Spleen (tissue), 11 donors: ENCODE measurements around the gene AR. TPM values are rescaled to one million over a fixed set of nuclear protein-coding genes. Genes with fewer than 3 reads are reported as not detected.

Experiments used
- DNase-seq: peaks from one replicate; pipeline ENCODE4 v3.0.0-alpha.2; 2020
- H3K27ac ChIP-seq, 8 donors: fragments of 200-600 bp; sonication (generic) in 7 of 8; 1 replicate in 4 of 8; 2 replicates in 4 of 8; pipeline versions ENCODE4 v1.5.0 to v1.8.0; 2016 to 2021; ENCODE audit warnings: inconsistent platforms in 4 of 8, mild to moderate bottlenecking in 4 of 8, moderate library complexity in 1 of 8
- H3K27me3 ChIP-seq, 7 donors: fragments of 200-600 bp; sonication (generic) in 6 of 7; replicated peaks in 1 of 7; 1 replicate in 4 of 7; 2 replicates in 3 of 7; pipeline versions ENCODE4 v1.5.0 to v1.8.0; 2016 to 2021; ENCODE audit warnings: inconsistent platforms in 3 of 7, mild to moderate bottlenecking in 1 of 7
- H3K36me3 ChIP-seq, 6 donors: fragments of 200-600 bp; sonication (generic) in 5 of 6; 1 replicate in 4 of 6; 2 replicates in 2 of 6; pipeline versions ENCODE4 v1.5.0 to v1.8.0; 2016 to 2021; ENCODE audit warnings: inconsistent platforms in 2 of 6
- H3K4me1 ChIP-seq, 6 donors: fragments of 200-600 bp; sonication (generic) in 5 of 6; 1 replicate in 3 of 6; 2 replicates in 3 of 6; pipeline versions ENCODE4 v1.5.0 to v1.8.0; 2016 to 2021; ENCODE audit warnings: inconsistent platforms in 3 of 6
- H3K4me3 ChIP-seq, 8 donors: fragments of 200-600 bp; sonication (generic) in 7 of 8; 1 replicate in 4 of 8; 2 replicates in 4 of 8; pipeline versions ENCODE4 v1.5.0 to v1.8.0; 2016 to 2021; ENCODE audit warnings: inconsistent platforms in 4 of 8, mild to moderate bottlenecking in 4 of 8, moderate library complexity in 2 of 8
- H3K9me3 ChIP-seq, 8 donors: fragments of 200-600 bp; sonication (generic) in 7 of 8; 1 replicate in 4 of 8; 2 replicates in 4 of 8; pipeline versions ENCODE4 v1.5.0 to v1.8.0; 2016 to 2021; ENCODE audit warnings: inconsistent platforms in 4 of 8
- CTCF ChIP-seq, 11 experiments: fragments of 200-600 bp in 7 of 11; fragments of 450-650 bp in 4 of 11; sonication (generic) in 4 of 11; IDR thresholded peaks in 8 of 11; conservative IDR thresholded peaks in 3 of 11; 1 replicate in 7 of 11; 2 replicates in 4 of 11; pipeline versions ENCODE4 v1.4.0 to v1.8.0; 2016 to 2021; ENCODE audit warnings: antibody characterized with exemption in 11 of 11, inconsistent platforms in 4 of 11, mild to moderate bottlenecking in 1 of 11
- POLR2A ChIP-seq, 3 donors: fragments of 450-650 bp; IDR thresholded peaks; one replicate each; pipeline ENCODE4 v1.5.1; 2017; ENCODE audit warnings: antibody characterized with exemption in 3 of 3, mild to moderate bottlenecking in 1 of 3
- POLR2AphosphoS5 ChIP-seq, 3 donors: sonication (generic); formaldehyde crosslinking; IDR thresholded peaks; one replicate each; pipeline ENCODE4 v1.5.1; 2017; ENCODE audit warnings: antibody characterized with exemption in 3 of 3
- WGBS, 5 donors: extraction: QIAGEN DNeasy Blood & Tissue Kit in 3 of 5; methylation state at CpG; one replicate each; pipeline versions ENCODE4 v1.1.5 to v1.1.7; 2013 to 2018; 5-methylcytosine and 5-hydroxymethylcytosine counted together
- intact Hi-C: fragments of 100-400 bp; cut with DNase I; formaldehyde crosslinking; loops from one replicate; pipeline ENCODE4 v1.15.0; 2023; ENCODE audit warnings: low total_unique reads
- polyA plus RNA-seq, 3 donors: library from polyadenylated mRNA; stranded (reverse); fragments of 200-250 nt; gene quantifications; one replicate each; pipeline ENCODE4 v1.2.1, GENCODE V29; 2013
- total RNA-seq, 7 donors: library from RNA; depleted of rRNA in 3 of 7; stranded (reverse); fragments of >200 nt in 3 of 7; fragmentation: NEBNext Ultra II Directional in 4 of 7; extraction: Animal tissue kit (Norgen Biotek cat#: 25700) in 4 of 7; gene quantifications; one replicate each; pipeline versions ENCODE4 v1.1.0 to v1.2.1, GENCODE V29; 2016 to 2021
- donor health status: healthy with polysubstance abuse.
- donor health status: DM: no; HTN: no; CAD: no; lungs with moderate emphysema.
- donor health status: DM: no; HTN: no; CAD: no.
- donor health status: Bipolar disorder and iron deficiency.
- donor health status: healthy.
- donor health status: DM: no; HTN: no; CAD: no.
- donor health status: DM: yes; HTN: yes; CAD: no.

The AR gene
- total and polyA plus RNA-seq, 10 donors, result 0.13 to 10.1 (median 1.9) TPM

DNA sequence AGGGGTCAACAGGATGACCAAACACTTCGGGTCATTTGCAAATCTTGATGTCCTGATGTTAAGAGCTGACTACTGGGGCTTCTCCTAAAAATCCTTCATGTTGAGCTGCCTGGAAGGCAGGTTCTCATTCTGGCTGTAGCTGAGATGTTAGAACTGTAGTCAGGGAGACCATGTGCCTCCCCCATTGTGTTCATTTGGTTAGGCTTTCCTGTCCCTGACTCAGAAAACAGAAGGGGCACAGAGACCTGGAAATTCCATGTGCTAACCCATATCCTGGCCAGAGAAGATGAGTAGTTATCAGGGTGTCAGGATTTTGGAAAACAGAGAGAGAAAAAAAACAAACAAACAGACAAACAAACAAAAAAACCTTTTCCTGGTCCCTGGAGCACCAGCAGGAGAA is 177.5 kb downstream of the AR start:
- H3K36me3 ChIP-seq, result no peaks in the 10 kb centered on the region
- TF ChIP-seq CTCF (IDR thresholded peaks at IDR 0.05 in 8 of 11, conservative IDR thresholded peaks at IDR 0.05 in 3 of 11) (no peak), POLR2AphosphoS5 (IDR thresholded peaks at IDR 0.05) (no peak), POLR2A (IDR thresholded peaks at IDR 0.05) (no peak)
- no peaks in the 10 kb centered on the region for H3K9me3 ChIP-seq
- H3K4me3 ChIP-seq, result no peak overlapping the region
- H3K27me3 ChIP-seq, result no peaks in the 10 kb centered on the region
- H3K27ac ChIP-seq, result no peak overlapping the region
- DNase-seq, result no peak
- intact Hi-C loops, result no loop called here
- WGBS, 5 donors, result 43 to 71% (median 65%) methylated on average over 1 of the region's 1 CpG
- H3K4me1 ChIP-seq, result peaks cover 0 to 7% (median 0%) of the 10 kb centered on the region in 6 donors

DNA sequence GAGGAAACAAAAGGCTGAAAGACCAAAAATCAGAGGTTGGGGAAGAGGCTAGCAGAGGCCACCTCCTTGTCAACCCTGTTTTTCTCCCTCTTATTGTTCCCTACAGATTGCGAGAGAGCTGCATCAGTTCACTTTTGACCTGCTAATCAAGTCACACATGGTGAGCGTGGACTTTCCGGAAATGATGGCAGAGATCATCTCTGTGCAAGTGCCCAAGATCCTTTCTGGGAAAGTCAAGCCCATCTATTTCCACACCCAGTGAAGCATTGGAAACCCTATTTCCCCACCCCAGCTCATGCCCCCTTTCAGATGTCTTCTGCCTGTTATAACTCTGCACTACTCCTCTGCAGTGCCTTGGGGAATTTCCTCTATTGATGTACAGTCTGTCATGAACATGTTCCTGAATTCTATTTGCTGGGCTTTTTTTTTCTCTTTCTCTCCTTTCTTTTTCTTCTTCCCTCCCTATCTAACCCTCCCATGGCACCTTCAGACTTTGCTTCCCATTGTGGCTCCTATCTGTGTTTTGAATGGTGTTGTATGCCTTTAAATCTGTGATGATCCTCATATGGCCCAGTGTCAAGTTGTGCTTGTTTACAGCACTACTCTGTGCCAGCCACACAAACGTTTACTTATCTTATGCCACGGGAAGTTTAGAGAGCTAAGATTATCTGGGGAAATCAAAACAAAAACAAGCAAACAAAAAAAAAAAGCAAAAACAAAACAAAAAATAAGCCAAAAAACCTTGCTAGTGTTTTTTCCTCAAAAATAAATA is 179.9 kb downstream of the AR start:
- no peak for DNase-seq
- peaks cover 0 to 1% (median 0%) of the 10 kb centered on the region in 7 donors for H3K27me3 ChIP-seq
- WGBS, 5 donors, result 60 to 89% (median 76%) methylated on average over 5 of the region's 5 CpGs
- H3K9me3 ChIP-seq, result no peaks in the 10 kb centered on the region
- H3K4me3 ChIP-seq, result no peak overlapping the region
- H3K27ac ChIP-seq, result no peak overlapping the region
- intact Hi-C loops, result no loop called here
- H3K36me3 ChIP-seq, result no peaks in the 10 kb centered on the region
- H3K4me1 ChIP-seq, result peaks cover 0 to 7% (median 0%) of the 10 kb centered on the region in 6 donors
- TF ChIP-seq POLR2A (IDR thresholded peaks at IDR 0.05), result no peak
- TF ChIP-seq CTCF (IDR thresholded peaks at IDR 0.05 in 8 of 11, conservative IDR thresholded peaks at IDR 0.05 in 3 of 11), result no peak
- TF ChIP-seq POLR2AphosphoS5 (IDR thresholded peaks at IDR 0.05), result no peak

DNA sequence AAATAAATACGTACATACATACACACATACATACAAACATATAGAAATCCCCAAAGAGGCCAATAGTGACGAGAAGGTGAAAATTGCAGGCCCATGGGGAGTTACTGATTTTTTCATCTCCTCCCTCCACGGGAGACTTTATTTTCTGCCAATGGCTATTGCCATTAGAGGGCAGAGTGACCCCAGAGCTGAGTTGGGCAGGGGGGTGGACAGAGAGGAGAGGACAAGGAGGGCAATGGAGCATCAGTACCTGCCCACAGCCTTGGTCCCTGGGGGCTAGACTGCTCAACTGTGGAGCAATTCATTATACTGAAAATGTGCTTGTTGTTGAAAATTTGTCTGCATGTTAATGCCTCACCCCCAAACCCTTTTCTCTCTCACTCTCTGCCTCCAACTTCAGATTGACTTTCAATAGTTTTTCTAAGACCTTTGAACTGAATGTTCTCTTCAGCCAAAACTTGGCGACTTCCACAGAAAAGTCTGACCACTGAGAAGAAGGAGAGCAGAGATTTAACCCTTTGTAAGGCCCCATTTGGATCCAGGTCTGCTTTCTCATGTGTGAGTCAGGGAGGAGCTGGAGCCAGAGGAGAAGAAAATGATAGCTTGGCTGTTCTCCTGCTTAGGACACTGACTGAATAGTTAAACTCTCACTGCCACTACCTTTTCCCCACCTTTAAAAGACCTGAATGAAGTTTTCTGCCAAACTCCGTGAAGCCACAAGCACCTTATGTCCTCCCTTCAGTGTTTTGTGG is 180.7 kb downstream of the AR start:
- no peak overlapping the region for H3K27ac ChIP-seq
- peaks cover 0 to 7% (median 0%) of the 10 kb centered on the region in 6 donors for H3K4me1 ChIP-seq
- DNase-seq, result no peak
- H3K4me3 ChIP-seq, result no peak overlapping the region
- H3K27me3 ChIP-seq, result peaks cover 0 to 3% (median 0%) of the 10 kb centered on the region in 7 donors
- 48 to 75% (median 67%) methylated on average over 5 of the region's 5 CpGs for WGBS, 5 donors
- H3K36me3 ChIP-seq, result no peaks in the 10 kb centered on the region
- no peak for TF ChIP-seq POLR2AphosphoS5 (IDR thresholded peaks at IDR 0.05)
- intact Hi-C loops, result no loop called here
- no peaks in the 10 kb centered on the region for H3K9me3 ChIP-seq

- intact Hi-C loops, result no loop called here
- Histone ChIP-seq H3K4me1 (peaks cover 0 to 7% (median 0%) of the 10 kb centered on the region in 6 donors), H3K27me3 (peaks cover 0 to 3% (median 0%) of the 10 kb centered on the region in 7 donors), H3K36me3 (no peaks in the 10 kb centered on the region), H3K4me3 (no peak overlapping the region), H3K9me3 (no peaks in the 10 kb centered on the region), H3K27ac (no peak overlapping the region)
- no peak for DNase-seq
- WGBS, 5 donors, result 83 to 100% (median 90%) methylated on average over 2 of the region's 2 CpGs
- TF ChIP-seq POLR2A (IDR thresholded peaks at IDR 0.05), result no peak
- no peak for TF ChIP-seq POLR2AphosphoS5 (IDR thresholded peaks at IDR 0.05)
- TF ChIP-seq CTCF (IDR thresholded peaks at IDR 0.05 in 8 of 11, conservative IDR thresholded peaks at IDR 0.05 in 3 of 11), result no peak
Observed at GRCh38 chrX:67725471-67725870, 181.7 kb downstream of the AR start.
